ENCODE results near the gene LRRC49.

Gene LRRC49

GRCh38 chr15:71092056-71092600 is 199.5 kb downstream of the LRRC49 start:
- no peak for ATAC-seq

DNA sequence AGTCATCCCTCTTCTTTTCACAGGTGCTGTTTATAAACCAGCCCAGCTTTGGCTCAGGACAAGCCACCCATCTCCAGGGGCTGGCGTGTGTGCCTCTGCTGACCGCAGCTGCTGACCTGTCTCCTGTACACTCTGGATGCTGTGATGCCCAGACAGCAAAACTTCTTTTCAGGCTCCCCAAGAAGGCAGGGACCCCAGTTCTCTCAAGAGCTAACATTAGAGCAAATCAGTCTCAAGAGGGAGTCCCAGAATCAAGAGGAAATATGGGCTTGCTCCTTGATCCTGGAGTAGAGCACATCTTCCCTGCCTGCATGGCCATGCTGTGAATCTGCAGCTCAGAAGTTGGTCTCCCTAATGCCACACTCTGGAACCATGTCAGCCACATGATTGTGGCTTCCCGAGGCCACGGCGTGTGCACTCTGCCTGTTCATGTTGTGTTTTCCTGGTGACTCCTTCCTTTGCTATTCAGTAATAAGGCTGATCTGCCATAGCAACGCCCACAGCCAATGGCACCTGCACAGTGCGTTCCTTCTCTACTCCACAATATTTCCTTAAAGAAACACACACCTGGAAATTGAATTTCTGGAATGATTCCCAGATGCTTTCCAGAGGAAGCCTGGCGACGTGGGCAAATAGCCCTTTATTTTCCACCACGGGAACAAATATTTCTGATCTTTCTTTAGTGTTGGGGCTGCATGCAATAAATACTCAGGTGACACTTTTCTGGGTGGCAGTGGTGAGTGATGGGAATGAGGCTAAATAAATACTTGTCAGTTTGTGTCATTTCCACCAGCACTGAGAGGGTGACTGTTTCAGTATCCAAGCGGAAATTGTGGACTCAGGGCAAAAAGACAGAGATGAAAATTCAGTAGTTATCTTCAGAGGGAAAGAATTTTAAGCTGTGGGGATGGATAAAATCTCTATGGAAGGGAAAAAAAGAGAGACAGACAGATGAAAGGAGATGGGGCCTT is 200.7 kb downstream of the LRRC49 start:
- no peak for ATAC-seq

GRCh38 chr15:71094137-71094536 is 201.5 kb downstream of the LRRC49 start:
- ATAC-seq: no peak

DNA sequence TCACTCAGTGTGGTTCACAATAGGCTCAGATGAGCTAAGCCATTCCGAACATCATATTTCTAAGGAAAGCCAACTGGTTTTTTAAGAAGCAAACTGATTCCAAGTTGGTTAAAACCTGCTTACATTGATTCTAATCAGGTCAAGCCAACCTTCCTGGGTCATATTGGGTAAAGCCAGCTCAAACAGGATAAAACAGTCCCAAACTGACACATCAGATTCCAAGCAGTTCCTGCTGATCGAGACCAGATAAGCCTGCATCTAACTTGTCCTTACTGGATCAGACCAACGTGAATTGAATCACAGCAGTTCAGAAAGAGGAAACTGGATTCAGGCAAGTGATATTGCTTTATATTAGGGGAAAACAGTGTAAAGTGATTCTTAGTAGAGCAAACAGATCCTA is 204.1 kb downstream of the LRRC49 start:
- no peak for ATAC-seq

GRCh38 chr15:71097890-71098289 is 205.3 kb downstream of the LRRC49 start:
- no peak for ATAC-seq

GRCh38 chr15:71098920-71099319 is 206.3 kb downstream of the LRRC49 start:
- no peak for ATAC-seq
